ENCODE data around the gene VSNL1. TPM values are rescaled to one million over a fixed set of nuclear protein-coding genes. Genes with fewer than 3 reads are reported as not detected.

Gene VSNL1
- total and polyA plus RNA-seq, 7 experiments from 2014 or later: not detected

DNA sequence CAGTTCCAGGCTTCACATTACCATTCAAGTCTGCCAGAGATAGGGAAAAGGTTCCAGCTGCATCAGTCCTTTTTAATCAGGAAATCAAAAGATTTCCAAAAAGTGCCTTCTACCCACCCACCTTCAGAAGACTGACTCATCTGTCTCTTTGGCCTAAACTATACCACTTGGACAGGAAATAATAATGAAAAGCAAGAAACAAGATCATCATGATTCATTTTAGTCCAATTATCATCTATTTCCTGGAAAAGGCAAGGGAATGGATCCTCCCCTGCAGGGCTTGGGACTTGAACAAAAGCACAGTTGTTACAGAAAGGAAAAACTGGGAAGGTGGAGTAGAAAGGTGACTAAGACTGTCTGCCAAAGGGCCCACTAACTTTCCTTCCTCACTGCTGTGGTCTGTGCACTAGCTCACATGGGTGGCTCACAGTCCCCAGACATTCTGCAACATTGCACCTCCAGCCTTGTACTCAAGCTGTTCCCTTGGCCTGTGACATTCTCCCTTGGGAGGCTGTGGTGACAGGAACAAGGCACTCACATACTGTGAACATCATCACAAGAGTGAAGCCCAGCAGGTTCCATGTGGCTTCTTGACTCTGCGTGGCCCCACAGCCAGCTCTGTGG lies 75.3 kb downstream of the VSNL1 start:
- Histone ChIP-seq H3K36me3 (ENCODE audit: control insufficient read depth in 2 of 3, insufficient read depth in 3 of 3, low read length in 3 of 3) (no peaks in the 10 kb centered on the region), H3K27ac (ENCODE audit: low read depth, low read length) (no peak overlapping the region), H3K4me3 (ENCODE audit: low read length) (no peak overlapping the region), H3K9me3 (ENCODE audit: control insufficient read depth in 2 of 3, low read length in 3 of 3) (no peaks in the 10 kb centered on the region), H3K4me1 (ENCODE audit: control insufficient read depth in 2 of 2, insufficient read depth in 2 of 2, low read length in 2 of 2) (no peaks in the 10 kb centered on the region), H3K27me3 (ENCODE audit: control insufficient read depth in 2 of 2, insufficient read depth in 2 of 2, low read length in 2 of 2) (no peaks in the 10 kb centered on the region)
- peaks cover 0 to 3% (median 0%) of the 10 kb centered on the region in 11 donors for H3K9me3 Mint-ChIP-seq
- CTCF ChIA-PET: interaction anchor here (0.7 kb wide), 1 partner anchor 24 kb away, joined by 3 read pairs; no protein-coding TSS in a partner anchor
- H3K4me3 Mint-ChIP-seq: no peak overlapping the region
- ATAC-seq: no peak
- no peaks in the 10 kb centered on the region for H3K4me1 Mint-ChIP-seq
- POLR2A ChIA-PET: no interaction called here
- intact Hi-C loops (cut with micrococcal nuclease): no loop called here
- DNase-seq: no peak
- no peak overlapping the region for H3K27ac Mint-ChIP-seq
- peaks cover 3 to 32% (median 20%) of the 10 kb centered on the region in 5 donors for H3K27me3 Mint-ChIP-seq
- no peaks in the 10 kb centered on the region for H3K36me3 Mint-ChIP-seq

DNA sequence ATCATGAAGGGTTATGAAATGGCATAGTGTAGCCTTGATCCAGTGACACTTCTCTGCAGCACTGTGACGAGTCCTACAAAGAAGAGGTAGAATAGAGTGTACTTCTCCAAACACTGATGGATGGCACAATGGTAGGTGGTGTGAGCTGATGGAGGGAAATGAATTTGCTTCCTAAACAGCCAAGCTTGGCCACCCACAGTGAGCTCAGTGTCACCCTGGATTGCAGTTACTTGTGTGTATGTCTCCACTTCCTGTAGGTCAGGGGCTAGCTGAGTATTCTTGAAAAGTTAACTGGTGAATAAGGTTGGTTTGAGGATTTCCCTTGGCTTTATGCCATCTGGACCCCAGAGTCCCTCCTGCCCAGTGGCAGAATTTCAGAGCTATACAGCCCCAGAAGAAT lies 75.9 kb downstream of the VSNL1 start:
- no peak overlapping the region for H3K4me3 Mint-ChIP-seq
- ATAC-seq (no peak), DNase-seq (no peak)
- no peaks in the 10 kb centered on the region for H3K4me1 Mint-ChIP-seq
- Histone ChIP-seq H3K9me3 (ENCODE audit: control insufficient read depth in 2 of 3, low read length in 3 of 3) (no peaks in the 10 kb centered on the region), H3K4me1 (ENCODE audit: control insufficient read depth in 2 of 2, insufficient read depth in 2 of 2, low read length in 2 of 2) (no peaks in the 10 kb centered on the region), H3K27ac (ENCODE audit: low read depth, low read length) (no peak overlapping the region), H3K36me3 (ENCODE audit: control insufficient read depth in 2 of 3, insufficient read depth in 3 of 3, low read length in 3 of 3) (no peaks in the 10 kb centered on the region), H3K27me3 (ENCODE audit: control insufficient read depth in 2 of 2, insufficient read depth in 2 of 2, low read length in 2 of 2) (no peaks in the 10 kb centered on the region), H3K4me3 (ENCODE audit: low read length) (no peak overlapping the region)
- POLR2A ChIA-PET: no interaction called here
- H3K9me3 Mint-ChIP-seq: peaks cover 0 to 3% (median 0%) of the 10 kb centered on the region in 11 donors
- peaks cover 6 to 37% (median 26%) of the 10 kb centered on the region in 5 donors for H3K27me3 Mint-ChIP-seq
- CTCF ChIA-PET: interaction anchor here (0.7 kb wide), 1 partner anchor 23 kb away, joined by 3 read pairs; no protein-coding TSS in a partner anchor
- no peaks in the 10 kb centered on the region for H3K36me3 Mint-ChIP-seq
- intact Hi-C loops (cut with micrococcal nuclease): no loop called here
- H3K27ac Mint-ChIP-seq: no peak overlapping the region

DNA sequence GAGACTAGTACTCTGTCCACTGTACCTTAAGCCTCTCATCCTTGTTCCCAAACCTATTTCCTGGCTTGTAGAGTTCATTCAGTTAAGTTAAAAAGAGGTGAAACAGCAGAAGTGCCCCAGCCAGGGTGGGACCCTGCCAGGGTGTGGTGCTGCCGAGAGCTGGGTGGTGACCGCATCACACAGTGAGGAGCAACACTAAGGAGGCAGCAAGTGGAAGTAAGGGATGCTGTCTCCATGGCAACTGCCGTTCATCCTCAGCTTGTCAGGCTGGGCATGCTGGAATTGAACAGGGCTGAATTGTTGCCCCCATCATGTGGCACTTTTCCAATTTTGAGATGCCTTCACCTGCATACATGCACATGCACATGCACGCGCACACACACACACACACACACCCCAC lies 77.0 kb downstream of the VSNL1 start:
- H3K27ac Mint-ChIP-seq: no peak overlapping the region
- DNase-seq (no peak), ATAC-seq (no peak)
- no peaks in the 10 kb centered on the region for H3K36me3 ChIP-seq (ENCODE audit: control insufficient read depth in 2 of 3, insufficient read depth in 3 of 3, low read length in 3 of 3)
- ChIA-PET CTCF (no interaction called here), POLR2A (no interaction called here)
- H3K4me3 Mint-ChIP-seq: no peak overlapping the region
- H3K4me3 ChIP-seq (ENCODE audit: low read length): no peak overlapping the region
- no peaks in the 10 kb centered on the region for H3K9me3 ChIP-seq (ENCODE audit: control insufficient read depth in 2 of 3, low read length in 3 of 3)
- no peaks in the 10 kb centered on the region for H3K27me3 ChIP-seq (ENCODE audit: control insufficient read depth in 2 of 2, insufficient read depth in 2 of 2, low read length in 2 of 2)
- H3K9me3 Mint-ChIP-seq: peaks cover 0 to 3% (median 0%) of the 10 kb centered on the region in 11 donors
- intact Hi-C loops (cut with micrococcal nuclease): no loop called here
- H3K36me3 Mint-ChIP-seq: no peaks in the 10 kb centered on the region
- no peak overlapping the region for H3K27ac ChIP-seq (ENCODE audit: low read depth, low read length)
- H3K27me3 Mint-ChIP-seq: peaks cover 7 to 41% (median 28%) of the 10 kb centered on the region in 5 donors
- H3K4me1 Mint-ChIP-seq: no peaks in the 10 kb centered on the region
- no peaks in the 10 kb centered on the region for H3K4me1 ChIP-seq (ENCODE audit: control insufficient read depth in 2 of 2, insufficient read depth in 2 of 2, low read length in 2 of 2)

DNA sequence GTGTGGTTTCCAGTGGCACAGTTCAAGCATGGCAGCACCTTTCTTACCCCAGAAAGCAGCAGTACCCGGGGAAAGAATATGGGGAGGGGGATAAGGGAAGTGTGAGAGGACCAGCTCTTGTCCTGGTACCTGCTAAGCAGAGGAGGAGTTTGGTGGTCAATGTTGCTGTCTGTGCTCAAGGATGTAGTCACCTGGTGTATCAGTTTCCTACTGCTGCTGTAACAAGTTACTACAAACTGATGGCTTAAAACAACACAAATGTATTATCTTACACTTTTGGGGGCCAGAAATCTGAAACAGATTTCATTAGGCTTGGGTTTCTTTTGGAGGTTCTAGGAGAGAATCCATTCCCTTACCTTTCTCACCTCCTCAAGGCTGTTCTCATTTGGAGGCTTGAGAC lies 77.5 kb downstream of the VSNL1 start:
- POLR2A ChIA-PET: no interaction called here
- peaks cover 0 to 3% (median 0%) of the 10 kb centered on the region in 11 donors for H3K9me3 Mint-ChIP-seq
- peaks cover 7 to 46% (median 25%) of the 10 kb centered on the region in 5 donors for H3K27me3 Mint-ChIP-seq

DNA sequence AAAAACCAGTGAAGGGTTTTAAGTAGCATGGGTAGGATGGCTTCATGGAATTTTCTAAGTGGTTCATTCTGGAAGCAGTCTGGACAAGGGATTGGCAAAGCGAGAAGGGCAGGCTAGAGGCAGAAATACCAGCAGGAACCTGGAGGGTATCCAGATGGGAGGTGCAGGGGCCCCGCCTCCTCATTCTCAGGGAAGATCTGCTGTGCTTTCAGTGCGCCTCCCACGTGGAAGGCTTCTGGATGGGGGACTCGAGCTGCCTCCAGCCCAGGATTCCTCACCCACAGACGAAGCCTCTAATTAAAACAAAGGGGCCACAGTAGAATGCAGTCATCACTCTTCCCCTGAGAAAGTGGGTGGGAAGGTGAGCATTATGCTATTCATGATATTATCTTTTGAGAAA lies 79.8 kb downstream of the VSNL1 start:
- no peak overlapping the region for H3K27ac ChIP-seq (ENCODE audit: low read depth, low read length)
- no peak for DNase-seq
- H3K27me3 ChIP-seq (ENCODE audit: control insufficient read depth in 2 of 2, insufficient read depth in 2 of 2, low read length in 2 of 2): no peaks in the 10 kb centered on the region
- intact Hi-C loops (cut with micrococcal nuclease): no loop called here
- no peaks in the 10 kb centered on the region for H3K36me3 Mint-ChIP-seq
- H3K4me1 Mint-ChIP-seq: no peaks in the 10 kb centered on the region
- H3K27me3 Mint-ChIP-seq: peaks cover 4 to 40% (median 15%) of the 10 kb centered on the region in 5 donors
- no peaks in the 10 kb centered on the region for H3K4me1 ChIP-seq (ENCODE audit: control insufficient read depth in 2 of 2, insufficient read depth in 2 of 2, low read length in 2 of 2)
- H3K4me3 ChIP-seq (ENCODE audit: low read length): no peak overlapping the region
- H3K27ac Mint-ChIP-seq: no peak overlapping the region
- ATAC-seq: no peak
- CTCF ChIA-PET: no interaction called here
- peaks cover 0 to 3% (median 0%) of the 10 kb centered on the region in 11 donors for H3K9me3 Mint-ChIP-seq
- no peaks in the 10 kb centered on the region for H3K36me3 ChIP-seq (ENCODE audit: control insufficient read depth in 2 of 3, insufficient read depth in 3 of 3, low read length in 3 of 3)
- POLR2A ChIA-PET: no interaction called here
- H3K4me3 Mint-ChIP-seq: no peak overlapping the region
- no peaks in the 10 kb centered on the region for H3K9me3 ChIP-seq (ENCODE audit: control insufficient read depth in 2 of 3, low read length in 3 of 3)

More for the DNA sequence above, 77.5 kb downstream of the VSNL1 start:
- Mint-ChIP-seq H3K36me3 (no peaks in the 10 kb centered on the region), H3K27ac (no peak overlapping the region), H3K4me3 (no peak overlapping the region), H3K4me1 (no peaks in the 10 kb centered on the region)
- DNase-seq (no peak), ATAC-seq (no peak)
- intact Hi-C loops (cut with micrococcal nuclease): no loop called here
- H3K27ac ChIP-seq (ENCODE audit: low read depth, low read length): no peak overlapping the region
- H3K9me3 ChIP-seq (ENCODE audit: control insufficient read depth in 2 of 3, low read length in 3 of 3): no peaks in the 10 kb centered on the region
- H3K27me3 ChIP-seq (ENCODE audit: control insufficient read depth in 2 of 2, insufficient read depth in 2 of 2, low read length in 2 of 2): no peaks in the 10 kb centered on the region
- no peak overlapping the region for H3K4me3 ChIP-seq (ENCODE audit: low read length)
- CTCF ChIA-PET: no interaction called here
- H3K4me1 ChIP-seq (ENCODE audit: control insufficient read depth in 2 of 2, insufficient read depth in 2 of 2, low read length in 2 of 2): no peaks in the 10 kb centered on the region
- H3K36me3 ChIP-seq (ENCODE audit: control insufficient read depth in 2 of 3, insufficient read depth in 3 of 3, low read length in 3 of 3): no peaks in the 10 kb centered on the region

- Histone ChIP-seq H3K4me1 (ENCODE audit: control insufficient read depth in 2 of 2, insufficient read depth in 2 of 2, low read length in 2 of 2) (no peaks in the 10 kb centered on the region), H3K9me3 (ENCODE audit: control insufficient read depth in 2 of 3, low read length in 3 of 3) (no peaks in the 10 kb centered on the region), H3K27ac (ENCODE audit: low read depth, low read length) (no peak overlapping the region), H3K27me3 (ENCODE audit: control insufficient read depth in 2 of 2, insufficient read depth in 2 of 2, low read length in 2 of 2) (no peaks in the 10 kb centered on the region), H3K36me3 (ENCODE audit: control insufficient read depth in 2 of 3, insufficient read depth in 3 of 3, low read length in 3 of 3) (no peaks in the 10 kb centered on the region), H3K4me3 (ENCODE audit: low read length) (no peak overlapping the region)
- POLR2A ChIA-PET: no interaction called here
- peaks cover 0 to 3% (median 0%) of the 10 kb centered on the region in 11 donors for H3K9me3 Mint-ChIP-seq
- no peak overlapping the region for H3K4me3 Mint-ChIP-seq
- intact Hi-C loops (cut with micrococcal nuclease): no loop called here
- H3K4me1 Mint-ChIP-seq: no peaks in the 10 kb centered on the region
- CTCF ChIA-PET: no interaction called here
- H3K27me3 Mint-ChIP-seq: peaks cover 4 to 34% (median 15%) of the 10 kb centered on the region in 5 donors
- DNase-seq (no peak), ATAC-seq (no peak)
- H3K27ac Mint-ChIP-seq: no peak overlapping the region
- no peaks in the 10 kb centered on the region for H3K36me3 Mint-ChIP-seq
These were observed 80.3 kb downstream of the VSNL1 start for GRCh38 chr2:17620841-17621240.

DNA sequence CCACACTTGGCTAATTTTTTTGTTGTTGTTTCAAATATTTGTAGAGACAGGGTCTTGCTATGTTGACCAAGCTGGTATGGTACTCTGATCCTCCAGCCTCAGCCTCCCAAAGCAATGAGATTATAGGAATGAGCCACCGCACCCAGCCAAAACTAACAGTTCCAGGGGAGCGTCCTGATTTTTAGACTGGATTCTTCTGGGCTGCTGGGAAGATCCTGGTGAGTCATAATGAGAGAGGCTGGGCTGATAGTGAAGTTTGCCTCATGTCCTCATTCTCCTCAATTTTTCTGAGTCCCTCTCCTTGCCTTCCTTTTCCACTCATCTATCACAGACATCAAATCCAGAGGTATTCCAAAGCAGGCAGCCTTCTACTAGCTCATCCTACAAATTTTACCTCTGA lies 81.3 kb downstream of the VSNL1 start:
- H3K4me1 Mint-ChIP-seq: no peaks in the 10 kb centered on the region
- Histone ChIP-seq H3K27ac (ENCODE audit: low read depth, low read length) (no peak overlapping the region), H3K27me3 (ENCODE audit: control insufficient read depth in 2 of 2, insufficient read depth in 2 of 2, low read length in 2 of 2) (no peaks in the 10 kb centered on the region), H3K9me3 (ENCODE audit: control insufficient read depth in 2 of 3, low read length in 3 of 3) (no peaks in the 10 kb centered on the region), H3K4me3 (ENCODE audit: low read length) (no peak overlapping the region), H3K4me1 (ENCODE audit: control insufficient read depth in 2 of 2, insufficient read depth in 2 of 2, low read length in 2 of 2) (no peaks in the 10 kb centered on the region), H3K36me3 (ENCODE audit: control insufficient read depth in 2 of 3, insufficient read depth in 3 of 3, low read length in 3 of 3) (no peaks in the 10 kb centered on the region)
- H3K4me3 Mint-ChIP-seq: no peak overlapping the region
- no peak for ATAC-seq
- no peak for DNase-seq
- CTCF ChIA-PET: no interaction called here
- peaks cover 4 to 28% (median 15%) of the 10 kb centered on the region in 5 donors for H3K27me3 Mint-ChIP-seq
- intact Hi-C loops (cut with micrococcal nuclease): no loop called here
- no peaks in the 10 kb centered on the region for H3K36me3 Mint-ChIP-seq
- POLR2A ChIA-PET: no interaction called here
- peaks cover 0 to 3% (median 0%) of the 10 kb centered on the region in 11 donors for H3K9me3 Mint-ChIP-seq
- no peak overlapping the region for H3K27ac Mint-ChIP-seq

Measured in naive thymus-derived CD4-positive, alpha-beta T cell (primary cell).